Uterus (tissue), 2 donors: ENCODE data around the gene S100A10.

Source experiments
- CTCF ChIP-seq, 4 experiments: fragments of 200-600 bp in 2 of 4; fragments of 450-650 bp in 2 of 4; sonication (generic) in 2 of 4; IDR thresholded peaks; one replicate each; pipeline ENCODE4 v1.5.1; 2016 to 2019; ENCODE audit warnings: antibody characterized with exemption in 4 of 4, mild to moderate bottlenecking in 2 of 4, moderate library complexity in 1 of 4
- POLR2A ChIP-seq, 2 donors: fragments of 450-650 bp; IDR thresholded peaks; one replicate each; pipeline ENCODE4 v1.6.1; 2016; ENCODE audit warnings: antibody characterized with exemption in 2 of 2, mild to moderate bottlenecking in 1 of 2, moderate library complexity in 1 of 2

DNA sequence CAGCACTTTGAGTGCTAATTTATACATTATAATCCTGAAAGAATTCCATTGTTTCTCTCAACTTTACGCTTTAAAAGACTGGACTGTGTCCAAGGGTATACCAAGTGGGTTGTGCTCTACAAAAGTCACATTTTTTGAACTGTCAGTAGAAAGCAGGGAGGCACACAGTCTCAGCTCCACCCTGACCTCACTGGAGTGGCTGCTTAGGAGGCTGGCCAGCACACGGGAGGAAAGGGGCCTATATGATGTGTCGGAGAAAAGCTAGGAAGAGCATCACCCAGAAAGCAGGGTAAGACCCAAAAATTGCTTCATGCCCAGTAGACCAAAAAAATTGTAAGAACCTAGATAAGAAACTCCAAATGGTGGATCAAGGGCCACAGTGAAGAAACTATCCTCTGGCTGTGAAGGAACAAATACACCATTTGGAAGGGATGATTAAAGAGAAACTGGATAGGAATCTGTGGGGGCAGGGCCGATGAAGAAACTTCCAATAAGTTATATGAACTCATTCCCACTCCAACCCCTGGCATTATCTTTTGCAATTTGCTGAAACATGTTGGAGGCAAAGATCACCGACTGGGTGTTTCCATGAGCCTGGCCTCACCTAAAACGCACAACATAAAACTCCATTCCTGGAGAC is 1.9 kb downstream of the S100A10 start:
- TF ChIP-seq CTCF (IDR thresholded peaks at IDR 0.05) = no peak
- no peak for TF ChIP-seq POLR2A (IDR thresholded peaks at IDR 0.05)
